ENCODE results near the gene ZNF83.
"Not testable (repeated sequence)": the region's sequence is repeated elsewhere in the genome, so short reads cannot be mapped to it uniquely, and the experiment has no call there.

DNA sequence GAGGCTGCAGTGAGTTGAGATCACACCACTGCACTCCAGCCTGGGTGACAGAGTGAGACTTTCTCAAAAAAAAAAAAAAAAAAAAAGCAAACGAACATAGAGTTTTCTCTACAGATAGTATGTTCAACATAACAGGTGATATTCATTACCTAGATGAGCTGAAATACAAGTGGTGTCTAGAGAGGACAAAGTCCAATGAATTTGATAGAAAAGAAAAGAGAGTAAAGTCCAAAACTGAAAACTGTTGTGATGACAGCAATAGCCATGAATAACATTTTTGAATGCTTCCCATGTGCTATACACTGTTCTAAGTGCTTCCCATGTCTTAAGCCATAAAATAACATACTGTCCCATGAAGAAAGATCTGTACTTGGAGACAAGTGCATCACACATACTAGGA lies 43.1 kb upstream of the ZNF83 start:
- TF ChIP-seq, protein P1, sequence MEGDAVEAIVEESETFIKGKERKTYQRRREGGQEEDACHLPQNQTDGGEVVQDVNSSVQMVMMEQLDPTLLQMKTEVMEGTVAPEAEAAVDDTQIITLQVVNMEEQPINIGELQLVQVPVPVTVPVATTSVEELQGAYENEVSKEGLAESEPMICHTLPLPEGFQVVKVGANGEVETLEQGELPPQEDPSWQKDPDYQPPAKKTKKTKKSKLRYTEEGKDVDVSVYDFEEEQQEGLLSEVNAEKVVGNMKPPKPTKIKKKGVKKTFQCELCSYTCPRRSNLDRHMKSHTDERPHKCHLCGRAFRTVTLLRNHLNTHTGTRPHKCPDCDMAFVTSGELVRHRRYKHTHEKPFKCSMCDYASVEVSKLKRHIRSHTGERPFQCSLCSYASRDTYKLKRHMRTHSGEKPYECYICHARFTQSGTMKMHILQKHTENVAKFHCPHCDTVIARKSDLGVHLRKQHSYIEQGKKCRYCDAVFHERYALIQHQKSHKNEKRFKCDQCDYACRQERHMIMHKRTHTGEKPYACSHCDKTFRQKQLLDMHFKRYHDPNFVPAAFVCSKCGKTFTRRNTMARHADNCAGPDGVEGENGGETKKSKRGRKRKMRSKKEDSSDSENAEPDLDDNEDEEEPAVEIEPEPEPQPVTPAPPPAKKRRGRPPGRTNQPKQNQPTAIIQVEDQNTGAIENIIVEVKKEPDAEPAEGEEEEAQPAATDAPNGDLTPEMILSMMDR (IDR thresholded peaks at IDR 0.05) = not testable (repeated sequence)
- not testable (repeated sequence) for TF ChIP-seq POLR2A (IDR thresholded peaks at IDR 0.05)

Measured in right lobe of liver (tissue), 4 donors.